GM19467 (cell line): Measurements from ENCODE around the gene HMGXB4.

Experiments
- ATAC-seq: cut with Tn5 transposase; IDR thresholded peaks from one replicate; pipeline ENCODE4 v1.9.1; 2021; ENCODE audit warnings: mild to moderate bottlenecking, moderate library complexity; ENCODE audit not compliant: unreplicated experiment

The HMGXB4 gene

DNA sequence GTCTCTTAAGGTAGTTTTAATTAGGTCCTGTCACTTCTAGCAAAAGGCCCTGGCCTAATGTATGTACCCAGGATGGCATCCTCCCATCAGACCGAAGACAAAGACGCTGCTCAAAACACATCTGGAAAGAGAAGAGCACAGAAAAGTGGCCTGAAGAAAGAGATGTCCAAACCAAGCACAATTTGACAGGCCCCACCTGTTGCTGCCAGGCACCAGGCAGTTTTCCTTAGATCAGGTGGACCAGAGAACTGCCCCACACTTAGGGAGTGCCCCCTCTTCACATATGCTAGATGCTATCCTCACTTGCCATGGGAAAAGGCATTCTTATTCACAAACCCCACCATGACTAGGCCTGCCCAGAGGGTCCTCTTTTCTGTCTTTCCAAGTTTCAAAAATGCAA, 3.3 kb upstream of the HMGXB4 start:
- no peak for ATAC-seq

DNA sequence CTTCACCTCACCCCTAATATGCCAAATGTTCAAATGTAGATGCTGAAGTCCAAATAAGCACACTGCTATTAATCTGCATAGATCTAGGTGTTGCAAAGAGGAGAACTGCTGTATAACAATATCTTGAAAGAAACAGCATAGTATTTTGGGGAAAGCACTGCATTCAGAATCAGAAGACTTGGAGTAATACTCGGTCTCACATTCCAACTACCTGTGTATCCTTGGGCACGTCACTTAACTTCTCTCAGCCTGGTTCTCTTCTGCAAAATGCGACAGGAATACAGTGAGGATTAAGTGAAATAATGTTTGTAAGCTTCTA, 332 bp upstream of the HMGXB4 start:
- ATAC-seq, result no peak

DNA sequence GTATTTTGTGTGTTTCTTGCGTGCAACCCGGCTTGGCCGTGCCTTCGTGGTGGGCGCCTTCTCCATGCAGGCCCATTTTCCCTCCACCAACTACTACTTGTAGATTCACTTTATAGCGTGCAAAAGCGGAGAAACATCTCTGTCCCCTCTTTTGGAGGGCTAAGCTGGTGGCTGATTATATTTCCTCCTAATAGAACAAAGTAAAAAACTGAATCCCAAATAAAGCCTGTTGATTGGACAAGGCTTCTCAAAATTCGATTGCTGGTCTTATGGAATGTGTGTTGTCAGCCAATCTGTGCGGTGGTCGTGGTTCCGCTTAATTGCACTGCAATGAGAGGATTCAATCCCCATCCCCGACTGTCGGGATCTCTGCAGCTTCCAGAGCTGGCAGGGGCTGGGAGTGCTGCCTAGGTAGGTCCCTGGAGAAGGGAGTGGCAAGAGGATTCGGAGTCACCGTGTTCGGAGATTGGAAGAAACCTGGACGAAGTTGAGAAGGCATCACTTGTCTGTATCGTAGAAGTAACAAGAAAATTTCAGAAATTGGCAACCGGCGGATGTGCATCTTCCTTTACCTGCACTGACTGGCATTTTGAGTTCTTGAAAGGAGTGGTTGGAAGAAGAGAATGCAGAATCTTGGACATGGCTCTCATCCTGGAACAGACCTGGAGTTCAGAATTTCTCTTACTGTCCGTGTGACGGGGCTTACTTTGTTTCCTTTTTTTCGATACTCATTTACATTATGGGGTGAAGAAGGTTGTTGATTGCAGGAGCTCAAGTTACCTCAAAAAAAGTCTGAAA, 1.1 kb downstream of the HMGXB4 start:
- ATAC-seq, result no peak

DNA sequence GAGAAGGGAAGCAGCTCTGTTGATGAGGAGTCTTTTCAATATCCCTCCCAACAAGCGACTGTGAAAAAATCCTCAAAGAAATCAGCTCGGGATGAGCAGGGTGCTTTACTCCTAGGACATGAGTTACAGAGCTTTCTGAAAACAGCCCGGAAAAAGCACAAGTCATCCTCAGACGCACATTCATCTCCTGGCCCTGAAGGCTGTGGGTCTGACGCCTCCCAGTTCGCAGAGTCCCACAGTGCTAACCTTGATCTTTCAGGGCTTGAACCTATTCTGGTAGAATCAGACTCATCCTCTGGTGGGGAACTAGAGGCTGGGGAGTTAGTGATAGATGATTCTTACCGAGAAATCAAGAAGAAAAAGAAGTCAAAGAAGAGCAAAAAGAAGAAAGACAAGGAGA, 7.7 kb downstream of the HMGXB4 start:
- ATAC-seq, result no peak

DNA sequence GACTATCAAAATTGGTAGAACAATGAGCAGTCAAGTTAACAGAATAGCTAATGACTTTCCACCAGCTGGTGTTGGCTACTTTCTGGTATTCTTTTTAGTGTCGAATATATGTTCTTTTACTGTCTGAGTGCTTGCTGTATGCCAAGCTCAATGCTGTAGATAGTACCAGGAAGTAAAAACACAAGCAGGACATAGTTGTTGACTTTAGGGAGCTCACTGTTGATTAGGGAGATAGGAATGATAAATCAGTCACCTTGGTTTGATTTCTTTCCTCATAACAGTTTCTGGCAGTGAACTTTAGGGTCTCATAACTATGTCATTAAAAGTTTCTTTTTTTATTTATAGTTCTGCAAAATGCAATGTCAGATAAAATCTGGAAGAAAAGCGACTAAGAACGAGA, 9.0 kb downstream of the HMGXB4 start:
- no peak for ATAC-seq

DNA sequence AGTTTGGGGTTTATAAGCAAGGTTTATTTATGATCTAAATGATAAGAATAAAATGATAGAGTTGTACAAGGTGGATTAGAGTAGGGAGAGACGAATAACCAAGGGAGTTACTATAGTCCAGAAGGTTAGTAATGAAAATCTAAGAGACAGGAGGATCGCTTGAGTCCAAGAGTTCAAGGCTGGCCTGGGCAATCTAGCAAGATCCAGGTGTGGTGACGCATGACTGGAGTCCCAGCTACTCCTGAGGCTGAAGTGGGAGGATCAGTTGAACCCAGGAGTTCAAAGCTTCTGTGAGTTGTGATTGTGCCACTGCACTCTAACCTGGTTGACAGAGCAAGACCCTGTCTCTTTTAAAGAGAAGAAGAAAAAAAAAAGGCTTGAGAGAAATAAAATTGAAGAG, 12.3 kb downstream of the HMGXB4 start:
- no peak for ATAC-seq

DNA sequence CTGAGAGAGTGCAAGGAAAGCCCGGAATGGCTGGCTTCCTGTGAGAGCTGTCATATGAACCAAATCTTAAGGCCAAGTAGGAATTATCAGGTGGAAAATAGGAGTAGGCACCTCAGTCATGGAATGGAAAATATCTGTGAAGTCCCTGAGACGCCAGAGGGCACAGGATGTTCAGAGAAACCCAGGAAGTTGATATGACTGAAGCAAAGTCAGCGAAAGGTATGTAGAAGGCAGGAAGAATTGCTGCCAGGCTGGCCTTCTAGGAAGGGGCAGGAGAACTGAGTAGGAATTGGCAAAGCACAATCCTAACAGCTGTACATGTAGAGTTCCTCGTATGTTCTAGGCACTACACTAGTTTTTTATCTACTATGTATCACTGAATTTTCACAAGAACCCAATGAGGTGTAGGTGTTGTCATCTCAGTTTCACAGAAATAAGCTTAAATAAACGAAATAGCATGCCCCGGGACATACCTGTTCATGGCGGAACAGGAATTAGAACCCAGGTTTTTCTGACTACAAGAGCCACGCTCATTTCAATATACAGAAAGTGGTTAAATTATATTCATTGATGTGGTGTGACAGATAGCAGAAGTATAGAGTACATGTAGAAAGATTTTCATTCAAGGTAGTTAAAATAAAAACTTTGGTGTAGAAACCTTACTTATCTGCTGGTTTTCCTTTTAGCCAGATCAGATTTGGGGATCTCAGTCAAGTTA, 17.0 kb downstream of the HMGXB4 start:
- no peak for ATAC-seq

DNA sequence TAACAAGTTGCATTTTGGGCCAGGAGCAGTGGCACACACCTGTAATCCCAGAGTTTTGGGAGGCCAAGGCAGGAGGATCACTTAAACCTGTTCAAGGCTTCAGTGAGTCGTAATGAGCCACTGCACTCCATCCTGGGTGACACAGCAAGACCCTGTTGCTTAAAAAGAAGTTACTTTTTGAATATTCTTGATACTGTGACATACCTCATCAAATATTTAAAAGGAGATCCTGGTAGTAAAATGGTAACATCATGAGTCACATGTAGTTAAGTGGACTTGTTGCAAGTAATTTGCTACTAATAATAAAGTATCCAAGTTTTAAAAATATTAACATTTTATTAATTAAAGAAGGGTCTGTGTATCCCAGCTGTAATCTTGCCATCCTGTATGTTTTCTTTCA, 18.3 kb downstream of the HMGXB4 start:
- no peak for ATAC-seq

DNA sequence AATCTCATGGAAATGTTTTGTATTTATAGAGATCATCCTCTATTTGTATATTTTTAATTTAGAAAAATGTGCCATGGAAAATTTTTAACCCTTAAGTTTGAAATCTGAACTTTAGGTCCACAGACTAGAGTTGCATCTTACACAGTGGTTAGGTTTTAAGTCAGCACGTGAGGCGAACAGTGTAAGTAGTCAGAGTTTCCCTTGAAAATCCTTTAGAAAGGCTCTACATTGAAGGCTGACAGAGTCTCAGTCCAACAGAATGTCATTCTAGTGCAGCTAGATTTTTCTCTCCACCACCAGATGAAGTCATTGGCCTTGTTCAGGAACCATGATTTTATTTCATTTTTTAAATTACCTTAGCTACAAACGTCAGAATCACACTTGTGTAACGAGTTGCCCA, 18.7 kb downstream of the HMGXB4 start:
- ATAC-seq, result no peak

DNA sequence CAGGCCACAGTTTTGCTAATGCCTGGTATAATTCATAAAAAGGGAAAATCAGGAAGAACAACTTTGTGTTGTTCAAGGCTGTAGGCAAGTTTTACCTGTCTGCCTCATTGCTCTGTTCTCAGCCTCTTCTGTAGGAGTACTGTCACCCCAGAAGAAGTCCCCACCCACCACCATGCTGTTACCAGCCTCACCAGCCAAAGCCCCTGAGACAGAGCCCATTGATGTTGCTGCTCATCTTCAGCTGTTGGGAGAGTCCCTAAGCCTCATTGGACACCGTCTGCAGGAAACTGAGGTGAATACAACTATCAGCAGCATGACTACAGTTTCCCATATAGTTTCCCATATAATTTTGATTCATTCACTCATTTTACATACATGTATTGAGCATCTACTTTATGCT, 30.8 kb downstream of the HMGXB4 start:
- no peak for ATAC-seq

DNA sequence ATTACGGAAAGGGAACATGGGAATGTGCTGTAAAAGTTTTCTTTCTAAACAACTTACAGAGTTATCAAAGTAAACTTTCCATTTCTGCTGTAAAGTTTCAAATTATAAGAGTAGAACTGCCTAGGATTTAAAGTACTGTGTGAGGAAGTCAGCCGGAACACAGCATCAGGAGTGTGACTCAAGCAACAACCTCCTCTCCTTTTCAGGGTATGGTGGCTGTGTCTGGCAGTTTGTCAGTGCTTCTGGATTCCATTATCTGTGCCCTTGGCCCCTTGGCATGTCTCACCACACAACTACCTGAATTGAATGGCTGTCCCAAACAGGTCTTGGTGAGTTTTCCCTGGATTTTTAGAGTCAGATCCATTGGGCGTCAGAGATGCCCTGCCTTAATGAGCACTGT, 35.5 kb downstream of the HMGXB4 start:
- ATAC-seq, result no peak

DNA sequence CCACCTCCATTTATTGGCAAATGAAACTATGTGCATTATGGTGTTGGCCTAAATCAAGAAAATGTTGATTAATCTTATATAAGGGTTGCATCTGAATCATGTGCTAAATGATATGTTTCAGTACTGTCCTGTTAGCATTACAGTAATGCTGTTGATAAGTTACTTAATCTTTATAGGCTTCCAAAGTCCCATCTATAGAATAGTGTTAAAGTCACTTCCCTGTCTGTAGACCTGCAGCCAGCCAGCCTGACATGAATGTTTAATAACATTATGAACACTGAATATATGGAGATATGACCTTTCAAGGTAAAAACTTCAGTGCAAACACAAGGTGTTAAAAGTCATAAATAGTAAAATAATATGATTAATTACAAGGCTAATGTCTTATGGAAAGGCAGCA, 38.8 kb downstream of the HMGXB4 start:
- no peak for ATAC-seq

DNA sequence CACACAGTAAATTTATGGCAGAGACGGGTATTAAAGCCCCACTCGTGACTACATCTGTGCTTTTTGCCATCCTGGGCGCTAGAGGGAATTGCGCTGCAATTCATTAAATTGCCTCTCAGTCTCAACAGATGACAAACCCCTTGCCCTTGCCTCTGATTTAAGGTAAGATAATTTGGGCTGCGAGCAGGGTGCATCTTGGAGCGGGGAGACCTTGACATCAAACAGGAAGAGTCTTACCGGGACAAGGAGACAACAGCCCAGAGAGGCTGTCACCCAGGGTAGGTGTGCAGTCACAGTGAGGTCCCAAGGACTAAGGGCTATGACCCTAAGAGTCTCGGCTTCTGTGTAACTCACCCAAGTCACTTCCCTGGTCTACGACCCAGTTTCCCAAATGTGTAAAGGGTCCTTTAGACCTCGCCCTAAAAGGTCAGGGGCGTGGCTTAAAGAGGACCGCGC, 42.0 kb downstream of the HMGXB4 start:
- ATAC-seq, result no peak

DNA sequence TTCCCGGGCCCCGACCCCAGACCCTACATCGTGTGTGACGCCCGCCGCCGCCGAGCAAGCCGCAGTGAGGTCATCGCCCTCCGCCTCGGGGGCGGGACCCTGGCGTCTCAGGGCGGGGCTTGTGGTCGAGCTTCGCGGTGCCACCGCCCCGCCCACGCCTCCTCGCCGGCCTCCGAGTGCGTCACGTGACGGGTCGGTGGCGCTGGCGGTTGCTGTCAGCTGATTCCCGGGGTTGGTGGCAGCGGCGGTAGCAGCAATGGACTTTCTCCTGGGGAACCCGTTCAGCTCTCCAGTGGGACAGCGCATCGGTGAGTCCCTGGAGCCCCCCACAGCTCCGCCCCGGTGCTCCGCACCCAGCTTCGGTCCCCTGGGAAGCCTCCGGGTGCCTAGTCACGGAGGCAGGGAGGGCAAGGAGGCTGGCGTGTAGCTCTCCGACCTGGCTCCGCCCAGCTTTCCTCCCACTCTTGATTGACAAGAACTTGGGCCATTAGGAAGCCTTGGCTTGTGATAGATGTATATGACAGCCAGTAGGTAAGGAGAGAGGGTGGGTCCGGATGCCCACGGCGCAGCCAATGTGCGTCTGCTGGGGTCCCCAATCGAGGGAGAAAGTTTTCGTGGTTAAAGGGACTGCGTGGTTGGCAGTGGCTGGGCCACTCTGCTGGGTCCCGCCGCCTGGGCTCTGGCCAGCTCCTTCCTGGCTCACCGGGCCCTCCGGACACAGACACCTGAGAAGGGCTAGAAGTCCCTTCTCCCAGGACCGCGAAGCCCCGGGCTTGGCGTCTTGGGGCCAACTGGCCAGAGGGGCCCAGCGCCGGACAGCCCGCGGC, 42.6 kb downstream of the HMGXB4 start, which contains the start of gene TOM1:
TOM1 (plus strand) TSS at position 222 of the 827 bp plus-strand sequence; CDS start at position 257, 35 bp downstream.
- peak; percentile 95 for ATAC-seq

DNA sequence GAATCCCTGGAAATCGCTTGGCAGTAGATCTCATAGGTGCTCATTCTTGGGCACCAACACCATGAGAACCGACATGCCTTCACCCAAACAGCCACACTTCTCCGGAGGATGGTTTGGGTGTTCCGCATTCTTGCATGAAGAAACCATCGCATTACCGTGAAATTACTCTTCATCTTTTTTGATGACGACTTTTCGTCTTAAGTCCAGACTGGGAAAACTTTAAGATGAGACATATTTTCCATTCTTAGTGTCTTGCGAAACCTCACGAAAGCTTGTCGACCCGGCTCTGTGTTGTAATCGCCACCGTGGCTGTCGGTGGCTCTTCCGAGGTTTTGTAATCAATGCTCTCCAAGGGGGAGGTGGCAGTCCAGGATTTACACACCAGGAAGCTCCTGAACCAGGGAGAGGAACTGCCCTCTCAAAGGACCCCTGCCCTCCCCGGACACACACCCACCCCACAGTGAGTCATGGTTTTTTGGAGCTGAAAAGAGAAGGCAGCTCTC, 44.1 kb downstream of the HMGXB4 start:
- ATAC-seq, result no peak

DNA sequence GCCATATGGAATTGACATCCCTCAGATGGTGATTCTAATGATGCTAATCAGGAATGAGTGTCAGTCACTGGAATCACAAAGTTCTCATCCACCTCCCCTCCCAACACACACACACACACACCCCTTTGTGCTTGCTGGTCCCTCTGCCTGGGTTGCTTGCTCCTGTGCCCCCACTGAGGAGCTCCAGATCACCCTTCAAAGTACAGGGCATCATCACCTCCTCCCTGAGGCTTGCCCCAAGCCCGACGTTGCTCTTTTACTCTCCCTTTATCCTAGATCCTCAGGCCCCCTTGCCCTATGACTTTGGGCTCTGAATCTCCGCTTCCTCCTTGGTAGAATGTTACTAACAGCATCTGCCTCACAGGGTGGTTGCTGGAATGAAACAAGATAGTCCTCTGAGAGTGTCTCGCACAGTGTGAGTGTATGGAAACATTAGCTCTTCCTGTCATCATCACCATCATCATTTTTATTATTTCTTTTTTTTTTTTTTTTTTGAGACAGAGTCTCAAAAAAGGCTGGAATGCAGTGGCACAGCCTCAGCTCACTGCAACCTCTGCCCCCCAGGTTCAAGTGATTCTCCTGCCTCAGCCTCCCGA, 45.8 kb downstream of the HMGXB4 start:
- ATAC-seq, result no peak

DNA sequence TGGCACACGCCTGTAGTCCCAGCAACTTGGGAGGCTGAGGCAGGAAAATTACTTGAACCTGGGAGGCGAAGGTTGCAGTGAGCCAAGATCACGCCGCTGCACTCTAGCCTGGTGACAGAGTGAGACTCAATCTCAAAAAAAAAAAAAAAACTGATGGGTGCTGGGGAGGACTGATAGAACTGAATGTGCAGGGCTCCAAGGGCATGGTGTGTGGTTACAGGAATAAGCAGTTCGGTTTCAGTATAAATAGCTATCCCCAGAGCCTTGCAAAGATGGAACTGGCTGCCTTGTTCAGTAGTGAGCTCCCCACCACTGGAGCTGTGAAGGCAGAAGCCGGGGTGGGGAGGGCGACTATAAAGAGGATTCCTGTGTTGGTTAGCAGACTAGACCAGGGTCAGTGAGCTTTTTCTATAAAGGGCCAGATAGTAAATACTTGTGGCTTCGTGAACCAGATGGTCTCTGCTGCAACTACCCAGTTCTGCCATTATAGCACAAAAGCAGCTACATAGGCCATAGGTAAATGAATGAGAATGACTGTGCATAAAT, 48.3 kb downstream of the HMGXB4 start:
- ATAC-seq, result no peak

DNA sequence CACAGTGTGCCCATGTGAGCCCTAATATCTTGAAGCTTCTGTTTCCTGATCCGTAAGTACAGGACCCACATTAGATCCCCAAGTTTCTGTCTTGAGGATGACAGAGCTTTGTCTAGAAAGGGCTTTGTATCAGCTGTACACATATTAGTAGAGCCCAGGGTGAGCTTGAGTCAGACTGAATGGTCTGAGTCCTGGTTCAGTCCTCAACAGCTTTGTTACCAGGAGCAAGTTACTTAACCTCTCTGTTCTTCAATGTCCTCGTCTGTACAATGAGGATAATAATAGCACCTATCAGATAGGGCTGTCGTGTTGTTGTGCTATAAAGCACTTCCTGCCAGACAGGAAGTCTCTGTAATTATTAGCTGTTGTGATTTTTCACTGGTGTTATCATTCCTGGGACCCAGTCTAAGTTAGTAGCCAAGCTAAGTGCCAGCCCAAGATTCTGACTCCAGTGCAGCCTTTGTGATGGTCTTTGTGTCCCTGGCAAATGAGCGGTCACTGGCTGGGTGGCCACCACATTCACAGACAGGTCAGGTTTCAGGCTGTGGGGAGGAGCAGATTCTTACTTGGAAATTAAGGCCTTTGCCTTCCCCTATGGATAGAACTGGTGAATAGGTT, 49.2 kb downstream of the HMGXB4 start:
- no peak for ATAC-seq

DNA sequence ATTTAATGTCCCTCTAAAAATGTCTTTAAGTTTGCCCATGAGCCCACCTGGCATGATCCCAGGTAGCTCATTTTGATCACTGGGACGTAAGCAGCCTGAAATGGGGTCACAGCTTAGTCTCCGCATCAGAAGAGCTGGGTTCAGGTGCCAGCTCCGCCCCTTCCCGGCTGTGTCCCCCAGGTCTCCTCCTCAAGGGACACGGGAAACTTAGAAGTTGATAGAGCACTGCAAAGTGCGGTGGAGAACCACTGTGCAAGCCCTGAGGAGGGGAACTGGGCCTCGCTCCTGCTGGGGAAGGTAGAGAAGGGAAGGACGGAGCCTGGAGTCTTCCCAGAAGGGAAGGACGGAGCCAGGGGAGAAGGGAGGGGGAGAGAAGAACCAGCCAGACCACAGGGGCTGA, 50.1 kb downstream of the HMGXB4 start:
- ATAC-seq, result no peak

DNA sequence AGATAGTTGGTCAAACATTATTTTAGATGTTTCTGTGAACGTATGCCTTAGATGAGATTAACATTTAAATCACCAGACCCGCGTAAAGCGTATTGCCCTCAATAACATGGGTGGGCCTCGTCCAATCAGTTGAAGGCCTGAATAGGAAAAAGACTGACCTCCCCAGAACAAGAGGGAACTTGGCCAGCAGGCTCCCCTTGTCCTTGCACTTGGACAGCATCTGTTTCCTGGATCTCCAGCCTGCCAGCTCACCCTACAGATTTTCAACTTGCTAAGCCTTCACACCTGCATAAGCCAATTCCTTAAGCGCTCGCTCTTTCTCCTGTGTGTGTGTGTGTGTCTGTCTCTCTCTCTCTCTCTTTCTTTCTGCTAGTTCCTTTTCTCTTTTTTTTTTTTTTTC, 50.6 kb downstream of the HMGXB4 start:
- no peak for ATAC-seq
